Choroid plexus epithelial cell (primary cell): ENCODE data around the gene SLITRK1.
A peak's percentile ranks its signal among the peaks of the same experiment; 100 is the strongest.

Source experiments
- DNase-seq: peaks from one replicate; pipeline ENCODE4 v3.0.0-alpha.2; 2010; ENCODE audit warnings: low read depth
- H3K4me3 ChIP-seq: 2 replicates; pipeline ENCODE4 v1.5.1; 2011; ENCODE audit warnings: low read depth, mild to moderate bottlenecking, control low read depth, low read length, moderate library complexity
- TF ChIP-seq, protein P1 (sequence below): conservative IDR thresholded peaks from 2 replicates; pipeline ENCODE4 v1.5.1; 2011; ENCODE audit warnings: low read depth, mild to moderate bottlenecking, control low read depth, inconsistent platforms, low read length, moderate library complexity

The SLITRK1 gene, protein sequence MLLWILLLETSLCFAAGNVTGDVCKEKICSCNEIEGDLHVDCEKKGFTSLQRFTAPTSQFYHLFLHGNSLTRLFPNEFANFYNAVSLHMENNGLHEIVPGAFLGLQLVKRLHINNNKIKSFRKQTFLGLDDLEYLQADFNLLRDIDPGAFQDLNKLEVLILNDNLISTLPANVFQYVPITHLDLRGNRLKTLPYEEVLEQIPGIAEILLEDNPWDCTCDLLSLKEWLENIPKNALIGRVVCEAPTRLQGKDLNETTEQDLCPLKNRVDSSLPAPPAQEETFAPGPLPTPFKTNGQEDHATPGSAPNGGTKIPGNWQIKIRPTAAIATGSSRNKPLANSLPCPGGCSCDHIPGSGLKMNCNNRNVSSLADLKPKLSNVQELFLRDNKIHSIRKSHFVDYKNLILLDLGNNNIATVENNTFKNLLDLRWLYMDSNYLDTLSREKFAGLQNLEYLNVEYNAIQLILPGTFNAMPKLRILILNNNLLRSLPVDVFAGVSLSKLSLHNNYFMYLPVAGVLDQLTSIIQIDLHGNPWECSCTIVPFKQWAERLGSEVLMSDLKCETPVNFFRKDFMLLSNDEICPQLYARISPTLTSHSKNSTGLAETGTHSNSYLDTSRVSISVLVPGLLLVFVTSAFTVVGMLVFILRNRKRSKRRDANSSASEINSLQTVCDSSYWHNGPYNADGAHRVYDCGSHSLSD

DNA sequence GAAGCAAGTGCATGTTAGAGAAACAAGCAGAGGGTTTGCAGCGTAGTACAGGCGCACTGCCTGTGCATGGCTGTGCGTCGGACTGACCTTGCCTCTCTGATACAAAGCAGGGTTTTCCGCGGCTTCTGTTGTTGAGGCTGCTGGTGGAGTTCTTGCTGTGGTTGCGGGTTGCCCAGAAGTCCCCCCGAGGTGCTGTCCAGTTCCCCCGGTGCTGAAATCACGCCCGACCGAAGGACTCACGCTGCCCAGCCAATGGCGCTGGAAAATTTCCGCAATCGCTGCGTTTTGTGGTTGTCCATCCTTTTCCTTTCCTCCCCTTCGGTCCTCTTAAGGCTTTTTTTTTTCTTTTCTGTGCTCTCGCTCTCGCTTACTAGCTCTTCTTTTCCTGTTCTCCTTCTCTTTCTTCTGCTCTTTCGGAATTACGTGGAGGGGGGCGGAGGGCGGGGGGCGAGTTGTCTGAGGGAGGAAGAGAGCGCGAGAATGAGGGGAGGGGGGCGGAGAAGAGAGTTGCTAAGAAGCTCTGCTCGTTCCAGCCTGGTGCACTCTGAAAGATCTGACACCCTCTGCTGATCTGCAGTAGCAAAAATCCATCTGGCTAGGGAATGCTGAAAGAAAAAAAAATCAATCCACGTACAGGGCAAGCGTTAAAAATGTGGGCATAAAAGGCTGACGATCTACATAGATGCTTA, at the start of gene SLITRK1:
Gene SLITRK1 (minus strand): TSS at position 558 of the 689 bp plus-strand sequence. CDS start 967 bp downstream, outside the sequence.
- TF ChIP-seq, protein P1, sequence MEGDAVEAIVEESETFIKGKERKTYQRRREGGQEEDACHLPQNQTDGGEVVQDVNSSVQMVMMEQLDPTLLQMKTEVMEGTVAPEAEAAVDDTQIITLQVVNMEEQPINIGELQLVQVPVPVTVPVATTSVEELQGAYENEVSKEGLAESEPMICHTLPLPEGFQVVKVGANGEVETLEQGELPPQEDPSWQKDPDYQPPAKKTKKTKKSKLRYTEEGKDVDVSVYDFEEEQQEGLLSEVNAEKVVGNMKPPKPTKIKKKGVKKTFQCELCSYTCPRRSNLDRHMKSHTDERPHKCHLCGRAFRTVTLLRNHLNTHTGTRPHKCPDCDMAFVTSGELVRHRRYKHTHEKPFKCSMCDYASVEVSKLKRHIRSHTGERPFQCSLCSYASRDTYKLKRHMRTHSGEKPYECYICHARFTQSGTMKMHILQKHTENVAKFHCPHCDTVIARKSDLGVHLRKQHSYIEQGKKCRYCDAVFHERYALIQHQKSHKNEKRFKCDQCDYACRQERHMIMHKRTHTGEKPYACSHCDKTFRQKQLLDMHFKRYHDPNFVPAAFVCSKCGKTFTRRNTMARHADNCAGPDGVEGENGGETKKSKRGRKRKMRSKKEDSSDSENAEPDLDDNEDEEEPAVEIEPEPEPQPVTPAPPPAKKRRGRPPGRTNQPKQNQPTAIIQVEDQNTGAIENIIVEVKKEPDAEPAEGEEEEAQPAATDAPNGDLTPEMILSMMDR, result no peak
- peak; percentile 70 for DNase-seq
- peak within 1 kb of the TSS; percentile 43 for H3K4me3 ChIP-seq

DNA sequence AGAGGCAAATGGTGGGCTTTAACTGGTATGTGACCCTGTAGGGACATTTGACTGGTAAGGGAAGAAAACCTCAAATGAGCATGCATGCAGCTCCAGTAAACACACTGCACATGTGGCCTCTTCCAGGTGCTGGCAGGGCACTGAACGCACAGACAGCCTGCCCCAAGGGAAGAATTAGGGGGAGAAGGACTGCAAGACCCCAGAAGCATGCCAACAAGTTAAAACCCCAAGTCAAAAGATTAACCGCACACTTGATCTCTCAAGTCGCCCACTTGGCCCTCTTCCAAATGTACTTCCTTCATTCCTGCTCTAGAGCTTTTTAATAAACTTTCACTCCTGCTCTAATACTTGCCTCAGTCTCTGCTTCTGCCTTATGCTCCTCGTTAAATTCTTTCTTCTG, 46.9 kb upstream of the SLITRK1 start:
- TF ChIP-seq, protein P1, result no peak
- H3K4me3 ChIP-seq, result no peak overlapping the region
- peak; percentile 13 for DNase-seq

DNA sequence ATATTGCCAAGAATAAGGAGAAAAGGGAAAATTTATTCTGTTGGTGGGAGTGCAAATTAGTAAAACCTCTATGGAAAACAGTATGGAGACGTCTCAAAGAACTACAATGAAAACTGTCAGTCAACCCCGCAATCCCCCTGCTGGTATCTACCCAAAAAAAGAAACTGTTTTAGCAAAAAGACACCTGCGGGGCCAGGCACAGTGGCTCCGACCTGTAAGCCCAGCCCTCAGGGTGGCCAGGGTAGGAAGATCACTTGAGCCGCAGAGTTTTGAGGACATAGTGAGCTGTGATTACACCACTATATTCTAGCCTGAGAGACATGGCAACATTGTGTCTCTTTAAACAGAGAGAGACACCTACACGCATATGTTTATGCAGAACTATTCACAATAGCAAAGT, 37.5 kb upstream of the SLITRK1 start:
- DNase-seq, result no peak
- no peak overlapping the region for H3K4me3 ChIP-seq
- TF ChIP-seq, protein P1, result no peak

DNA sequence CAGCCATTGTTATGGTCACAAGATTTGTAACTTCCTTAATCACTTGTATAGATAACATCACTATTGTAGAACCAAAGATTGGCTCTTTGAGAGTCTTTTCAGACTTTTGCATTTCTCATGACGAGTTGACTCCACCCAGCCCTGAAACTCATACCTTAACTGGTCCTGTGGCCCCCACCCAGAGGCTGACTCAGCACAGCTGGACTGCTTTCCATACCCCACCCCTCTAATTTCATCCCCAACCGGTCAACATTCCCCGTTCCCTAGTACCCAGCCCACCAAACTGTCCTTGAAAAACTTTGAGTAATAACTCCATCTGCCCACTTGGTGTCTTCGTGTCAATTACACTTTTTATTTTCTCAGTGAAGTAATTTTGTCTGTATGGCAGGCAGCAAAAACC, 32.1 kb upstream of the SLITRK1 start:
- no peak for DNase-seq
- TF ChIP-seq, protein P1, result no peak

DNA sequence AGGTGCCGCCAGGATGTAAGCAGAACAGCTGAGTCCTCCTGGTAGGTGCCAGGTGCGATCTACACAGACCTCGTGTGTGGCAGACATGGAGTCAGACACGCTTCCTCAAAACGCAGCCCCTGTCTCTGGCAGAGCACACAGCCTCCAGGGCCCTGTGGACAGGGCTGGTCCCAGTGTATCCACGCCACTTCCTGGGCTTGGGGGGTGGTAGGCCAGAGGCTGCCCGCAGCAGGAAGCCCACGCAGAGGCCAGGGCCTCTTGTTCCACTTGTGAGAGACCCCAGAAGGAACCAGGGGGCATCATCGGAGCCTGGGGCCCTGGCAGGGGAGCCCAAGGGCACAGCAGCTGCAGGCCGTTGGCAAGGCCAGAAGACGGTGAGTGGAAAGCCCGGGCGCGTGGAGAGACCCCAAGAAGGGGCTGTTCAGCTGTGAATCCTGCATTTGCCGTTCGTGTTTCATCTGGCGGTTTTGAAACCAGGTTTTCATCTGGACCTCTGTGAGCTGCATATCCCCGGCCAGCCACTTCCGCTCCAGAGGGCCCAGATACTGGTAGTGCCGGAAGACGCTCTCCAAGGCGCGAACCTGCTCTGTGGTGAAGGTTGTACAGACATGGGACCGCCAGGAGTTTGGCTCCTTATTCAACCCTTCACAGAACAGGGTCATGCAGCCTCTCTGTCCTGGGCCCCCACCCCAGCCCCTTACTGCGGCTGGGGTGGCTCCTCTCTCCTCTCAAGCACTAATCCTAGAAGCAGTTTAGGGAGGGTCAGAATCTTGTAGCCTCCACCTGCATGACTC, 25.1 kb upstream of the SLITRK1 start:
- DNase-seq, result no peak
- TF ChIP-seq, protein P1, result no peak
- H3K4me3 ChIP-seq, result no peak overlapping the region

More for the DNA sequence above, 32.1 kb upstream of the SLITRK1 start:
- H3K4me3 ChIP-seq, result no peak overlapping the region

DNA sequence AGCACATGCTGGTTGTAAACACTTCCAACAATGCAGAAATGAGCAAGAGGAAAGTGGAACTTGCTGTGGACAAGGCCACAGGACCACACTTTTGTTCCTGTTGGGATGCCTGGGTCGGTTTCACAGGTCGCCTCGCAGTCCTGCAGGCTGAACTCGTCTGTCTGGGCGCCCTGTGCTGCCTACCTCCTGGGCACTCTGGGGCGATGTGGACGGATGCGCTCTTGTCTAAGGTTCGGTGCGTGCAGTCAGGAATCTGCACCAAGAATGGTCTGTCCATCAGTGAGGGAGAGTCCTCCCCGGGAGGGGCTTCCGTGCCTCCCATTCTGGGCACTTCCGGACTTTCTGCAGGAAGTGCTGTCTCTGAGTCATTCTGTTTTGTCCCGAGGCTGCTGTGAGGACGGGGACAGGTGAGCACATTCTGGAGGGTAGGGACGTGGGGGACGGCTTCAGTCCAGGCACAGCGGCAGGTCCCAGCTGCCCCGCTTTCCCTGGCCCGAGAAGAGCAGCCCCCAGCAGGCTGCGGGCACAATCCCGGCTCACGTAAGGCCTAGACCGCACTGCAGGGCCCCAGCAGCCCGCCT, 24.1 kb upstream of the SLITRK1 start:
- no peak overlapping the region for H3K4me3 ChIP-seq
- TF ChIP-seq, protein P1, result no peak
- no peak for DNase-seq
